ENCODE results near the gene F8A1.
"Not testable (repeated sequence)": the region's sequence is repeated elsewhere in the genome, so short reads cannot be mapped to it uniquely, and the experiment has no call there.

The F8A1 gene

GRCh38 chrX:154910528-154910927 lies 24.4 kb downstream of the F8A1 start:
- H3K27me3 Mint-ChIP-seq; H3K36me3 Mint-ChIP-seq (ENCODE audit: low read depth); H3K9me3 Mint-ChIP-seq; H3K4me1 Mint-ChIP-seq (ENCODE audit: low read depth); H3K4me3 Mint-ChIP-seq; H3K27ac Mint-ChIP-seq: not testable (repeated sequence)

- no peak overlapping the region for H3K4me3 Mint-ChIP-seq
- H3K4me1 Mint-ChIP-seq (ENCODE audit: low read depth): no peaks in the 10 kb centered on the region
- H3K27ac Mint-ChIP-seq: no peak overlapping the region
- no peaks in the 10 kb centered on the region for H3K9me3 Mint-ChIP-seq
- H3K36me3 Mint-ChIP-seq (ENCODE audit: low read depth): no peaks in the 10 kb centered on the region
- H3K27me3 Mint-ChIP-seq: no peaks in the 10 kb centered on the region
These were observed 27.9 kb downstream of the F8A1 start for GRCh38 chrX:154914052-154914451.

GRCh38 chrX:154918060-154918483 lies 31.9 kb downstream of the F8A1 start:
- H3K9me3 Mint-ChIP-seq: no peaks in the 10 kb centered on the region
- H3K4me1 Mint-ChIP-seq (ENCODE audit: low read depth): no peaks in the 10 kb centered on the region
- H3K36me3 Mint-ChIP-seq (ENCODE audit: low read depth): no peaks in the 10 kb centered on the region
- no peak overlapping the region for H3K27ac Mint-ChIP-seq
- peak overlapping the region; percentile 52 for H3K4me3 Mint-ChIP-seq
- peaks cover 4% of the 10 kb centered on the region for H3K27me3 Mint-ChIP-seq

GRCh38 chrX:154924771-154925170 lies 38.6 kb downstream of the F8A1 start:
- H3K9me3 Mint-ChIP-seq; H3K27me3 Mint-ChIP-seq; H3K27ac Mint-ChIP-seq; H3K4me3 Mint-ChIP-seq; H3K36me3 Mint-ChIP-seq (ENCODE audit: low read depth); H3K4me1 Mint-ChIP-seq (ENCODE audit: low read depth): not testable (repeated sequence)

All from stimulated activated naive CD8-positive, alpha-beta T cell treated with anti-CD3 and anti-CD28 coated beads, Interleukin-15, Interleukin-2, amounts not matched to agents 100 ng/mL and 50 ng/mL, for 24 hours (primary cell).